IMR-90 (cell line): ENCODE data around the gene CWF19L2. TPM values are rescaled to one million over a fixed set of nuclear protein-coding genes. Genes with fewer than 3 reads are reported as not detected.

ENCODE experiments used
- ATAC-seq: fragments of 200-7000 bp; cut with Tn5 transposase; 2 replicates; pipeline ENCODE4 v1.9.1; 2020; ENCODE audit warnings: low read depth, mild to moderate bottlenecking, moderate library complexity
- BruUV-seq: library from RNA; stranded (reverse); fragments of 400-500 nt; replicated peaks from 2 replicates; lab custom pipeline; 2021; lab: Mats Ljungman, UMichigan
- CTCF ChIA-PET: fragments of 300-600 bp; formaldehyde crosslinking; extraction: SDS; loops from one replicate; lab custom pipeline; 2021; ENCODE audit warnings: antibody characterized with exemption; lab: Yijun Ruan, JAX
- POLR2A ChIA-PET: fragments of 300-600 bp; sonication (Branson Sonifier 250); formaldehyde crosslinking; loops from one replicate; lab custom pipeline; 2022; ENCODE audit warnings: antibody characterized with exemption; ENCODE audit not compliant: unreplicated experiment; lab: Charles Lee
- DNase-seq: peaks from one replicate; pipeline ENCODE4 v3.0.0; 2013
- H2AFZ ChIP-seq: replicated peaks from 2 replicates; pipeline ENCODE3; 2013; ENCODE audit warnings: low read length, mild to moderate bottlenecking; ENCODE audit not compliant: poor library complexity
- H2AK5ac ChIP-seq: 2 replicates; pipeline ENCODE4 v1.6.1; 2013; ENCODE audit warnings: low read depth, low read length, inconsistent platforms
- H2AK9ac ChIP-seq: replicated peaks from 2 replicates; pipeline ENCODE3; 2013; ENCODE audit warnings: mild to moderate bottlenecking, low read depth, low read length, moderate library complexity; ENCODE audit not compliant: poor library complexity
- H2BK120ac ChIP-seq: 2 replicates; pipeline ENCODE4 v1.6.1; 2013; ENCODE audit warnings: low read depth, low read length, inconsistent platforms
- H2BK15ac ChIP-seq: 3 replicates; pipeline ENCODE4 v1.6.1; 2013; ENCODE audit warnings: low read depth, low read length, inconsistent platforms
- H2BK20ac ChIP-seq: 2 replicates; pipeline ENCODE4 v1.6.1; 2013; ENCODE audit warnings: low read depth, mild to moderate bottlenecking, inconsistent platforms, low read length, moderate library complexity
- H2BK5ac ChIP-seq: 2 replicates; pipeline ENCODE4 v1.6.1; 2013; ENCODE audit warnings: mild to moderate bottlenecking, low read depth, low read length, inconsistent platforms; ENCODE audit not compliant: poor library complexity, severe bottlenecking
- H3K14ac ChIP-seq: replicated peaks from 2 replicates; pipeline ENCODE4 v1.6.1; 2013; ENCODE audit warnings: low read depth, low read length, inconsistent platforms
- H3K18ac ChIP-seq: 2 replicates; pipeline ENCODE4 v1.6.1; 2013; ENCODE audit warnings: low read depth, low read length, control low read depth
- H3K23ac ChIP-seq: 2 replicates; pipeline ENCODE4 v1.6.1; 2013; ENCODE audit warnings: low read depth, low read length, inconsistent platforms
- H3K27ac ChIP-seq: 2 replicates; pipeline ENCODE4 v1.5.1; 2013; ENCODE audit warnings: mild to moderate bottlenecking, control low read depth, low read length; ENCODE audit not compliant: insufficient read depth
- H3K27me3 ChIP-seq: 2 replicates; pipeline ENCODE4 v1.6.1; 2013; ENCODE audit warnings: low read length; ENCODE audit not compliant: control insufficient read depth, insufficient read depth
- H3K36me3 ChIP-seq: 2 replicates; pipeline ENCODE4 v1.6.1; 2013; ENCODE audit warnings: low read length, mixed read lengths; ENCODE audit not compliant: control insufficient read depth, insufficient read depth
- H3K4ac ChIP-seq: 2 replicates; pipeline ENCODE4 v1.6.1; 2013; ENCODE audit warnings: low read depth, low read length, inconsistent platforms
- H3K4me1 ChIP-seq: 2 replicates; pipeline ENCODE4 v1.6.1; 2013; ENCODE audit warnings: low read length, mixed read lengths; ENCODE audit not compliant: control insufficient read depth, insufficient read depth
- H3K4me2 ChIP-seq: 2 replicates; pipeline ENCODE4 v1.6.1; 2013; ENCODE audit warnings: low read depth, mild to moderate bottlenecking, control low read depth, low read length, moderate library complexity
- H3K4me3 ChIP-seq: 2 replicates; pipeline ENCODE4 v1.5.1; 2013; ENCODE audit warnings: low read depth, mild to moderate bottlenecking, control low read depth, low read length, moderate library complexity; ENCODE audit not compliant: insufficient read depth
- H3K56ac ChIP-seq: 2 replicates; pipeline ENCODE4 v1.6.1; 2013; ENCODE audit warnings: low read length, inconsistent platforms; ENCODE audit not compliant: insufficient read depth; ENCODE audit errors: extremely low read depth
- H3K79me1 ChIP-seq, 2 experiments: 2 replicates each; pipeline ENCODE4 v1.6.1; 2013; ENCODE audit warnings: low read length in 2 of 2, inconsistent platforms in 1 of 2, low read depth in 1 of 2
- H3K9ac ChIP-seq: 2 replicates; pipeline ENCODE4 v1.6.1; 2013; ENCODE audit warnings: low read depth, low read length, control low read depth
- H3K9me1 ChIP-seq: 2 replicates; pipeline ENCODE4 v1.6.1; 2013; ENCODE audit warnings: low read length, inconsistent platforms; ENCODE audit not compliant: insufficient read depth
- H3K9me3 ChIP-seq: 2 replicates; pipeline ENCODE4 v1.6.1; 2013; ENCODE audit warnings: low read length; ENCODE audit not compliant: control insufficient read depth, insufficient read depth
- H4K20me1 ChIP-seq: 2 replicates; pipeline ENCODE4 v1.6.1; 2013; ENCODE audit warnings: low read length, inconsistent platforms; ENCODE audit not compliant: insufficient read depth
- H4K5ac ChIP-seq: 2 replicates; pipeline ENCODE4 v1.6.1; 2013; ENCODE audit warnings: mild to moderate bottlenecking, low read depth, low read length, control low read depth
- H4K8ac ChIP-seq, 2 experiments: 2 replicates each; pipeline ENCODE4 v1.6.1; 2013; ENCODE audit warnings: low read depth in 2 of 2, low read length in 2 of 2, control low read depth in 1 of 2, inconsistent platforms in 1 of 2
- H4K91ac ChIP-seq: 2 replicates; pipeline ENCODE4 v1.6.1; 2013; ENCODE audit warnings: low read depth, low read length, inconsistent platforms; ENCODE audit not compliant: insufficient read depth
- BHLHE40 ChIP-seq: fragments of 150-350 bp; IDR thresholded peaks from 2 replicates; pipeline ENCODE4 v1.6.1; 2016; ENCODE audit warnings: mild to moderate bottlenecking, low read depth, low read length
- CEBPB ChIP-seq: IDR thresholded peaks from 2 replicates; pipeline ENCODE4 v1.6.1; 2012; ENCODE audit warnings: low read depth, low read length, improper control_type of control experiment
- CHD1 ChIP-seq: IDR thresholded peaks from 2 replicates; pipeline ENCODE4 v1.6.1; 2012; ENCODE audit warnings: low read depth, low read length, improper control_type of control experiment
- CTCF ChIP-seq: conservative IDR thresholded peaks from 2 replicates; pipeline ENCODE4 v1.5.1; 2012; ENCODE audit warnings: mild to moderate bottlenecking, low read depth, low read length, improper control_type of control experiment
- ELK1 ChIP-seq: fragments of 150-350 bp; IDR thresholded peaks from 2 replicates; pipeline ENCODE4 v1.6.1; 2016; ENCODE audit warnings: low read depth, mild to moderate bottlenecking, low read length, moderate library complexity, borderline replicate concordance
- FOS ChIP-seq: fragments of 150-350 bp; IDR thresholded peaks from 2 replicates; pipeline ENCODE4 v1.6.1; 2016; ENCODE audit warnings: low read depth, low read length
- MAFK ChIP-seq: IDR thresholded peaks from 2 replicates; pipeline ENCODE4 v1.6.1; 2012; ENCODE audit warnings: low read depth, low read length, improper control_type of control experiment
- MAZ ChIP-seq: IDR thresholded peaks from 2 replicates; pipeline ENCODE4 v1.6.1; 2012; ENCODE audit warnings: low read depth, mild to moderate bottlenecking, low read length, improper control_type of control experiment, moderate library complexity, borderline replicate concordance
- MXI1 ChIP-seq: IDR thresholded peaks from 2 replicates; pipeline ENCODE4 v1.6.1; 2012; ENCODE audit warnings: low read depth, mild to moderate bottlenecking, low read length, moderate library complexity, borderline replicate concordance
- NFE2L2 ChIP-seq: fragments of 150-350 bp; IDR thresholded peaks from 2 replicates; pipeline ENCODE4 v1.6.1; 2016; ENCODE audit warnings: low read depth, mild to moderate bottlenecking, low read length
- POLR2A ChIP-seq: IDR thresholded peaks from 2 replicates; pipeline ENCODE4 v1.6.1; 2012; ENCODE audit warnings: mild to moderate bottlenecking, low read depth, low read length
- RAD21 ChIP-seq: IDR thresholded peaks from 2 replicates; pipeline ENCODE4 v1.6.1; 2012; ENCODE audit warnings: low read length, improper control_type of control experiment
- RCOR1 ChIP-seq: IDR thresholded peaks from 2 replicates; pipeline ENCODE4 v1.6.1; 2012; ENCODE audit warnings: mild to moderate bottlenecking, low read length, improper control_type of control experiment; ENCODE audit not compliant: insufficient replicate concordance
- RFX5 ChIP-seq: IDR thresholded peaks from 2 replicates; pipeline ENCODE4 v1.8.0; 2012; ENCODE audit warnings: low read depth, mild to moderate bottlenecking, low read length, moderate library complexity
- SMC3 ChIP-seq: fragments of 150-350 bp; IDR thresholded peaks from 2 replicates; pipeline ENCODE4 v1.6.1; 2016; ENCODE audit warnings: low read depth, mild to moderate bottlenecking, antibody characterized with exemption, low read length, moderate library complexity
- USF2 ChIP-seq: fragments of 150-350 bp; IDR thresholded peaks from 2 replicates; pipeline ENCODE4 v1.6.1; 2017; ENCODE audit warnings: mild to moderate bottlenecking, antibody characterized with exemption, low read length, low read depth
- WGBS, 2 experiments: methylation state at CpG; one replicate each; pipeline versions ENCODE4 v1.1.5 to v1.1.7; 2013; ENCODE audit warnings: missing lambda C conversion rate in 2 of 2; ENCODE audit not compliant: insufficient read length in 1 of 2; ENCODE audit errors: extremely low coverage in 2 of 2; 5-methylcytosine and 5-hydroxymethylcytosine counted together
- dilution Hi-C: fragments of 300-500 bp; cut with HindIII; formaldehyde crosslinking; loops from one replicate; pipeline ENCODE4 v1.14.3; 2018; ENCODE audit warnings: low sequenced_read_pairs; ENCODE audit not compliant: unreplicated experiment
- in situ Hi-C: fragments of 300-500 bp; cut with MboI; formaldehyde crosslinking; loops from 3 replicates; pipeline ENCODE4 v1.14.3; 2019; ENCODE audit warnings: low sequenced_read_pairs, inconsistent platforms, mixed read lengths
- intact Hi-C: fragments of 100-400 bp; cut with micrococcal nuclease; formaldehyde crosslinking; loops from 2 replicates; pipeline ENCODE4 v1.10.0; 2022
- polyA plus RNA-seq, 3 experiments: library from polyadenylated mRNA; depleted of rRNA; stranded (reverse); fragments of >200 nt; gene quantifications; 2 replicates each; pipeline ENCODE4 v1.2.3, GENCODE V29; 2012; ENCODE audit warnings: low replicate concordance in 1 of 3
- total RNA-seq: library from RNA; depleted of rRNA; stranded (reverse); fragments of >200 nt; gene quantifications from 2 replicates; pipeline ENCODE4 v1.2.3, GENCODE V29; 2012

Gene CWF19L2
- total and polyA plus RNA-seq, 2 of the 4 experiments (the other 2 are of a cell fraction): 1.7 to 3.8 TPM

- Histone ChIP-seq H4K91ac (no peak overlapping the region), H3K14ac (no peak overlapping the region), H3K4me2 (no peak overlapping the region), H3K36me3 (peaks cover 3% of the 10 kb centered on the region; the same call in 1 of the 2 replicates), H3K27me3 (no peaks in the 10 kb centered on the region), H3K9me3 (no peaks in the 10 kb centered on the region), H2AK9ac (no peak overlapping the region), H3K4me3 (no peak overlapping the region), H2BK15ac (no peak overlapping the region), H4K20me1 (no peaks in the 10 kb centered on the region), H3K4me1 (no peaks in the 10 kb centered on the region), H3K18ac (no peak overlapping the region), H2AFZ (no peak overlapping the region), H2BK5ac (no peak overlapping the region), H4K8ac (no peak overlapping the region), H2BK120ac (no peak overlapping the region), H3K79me1 (no peaks in the 10 kb centered on the region), H3K27ac (no peak overlapping the region), H3K23ac (no peak overlapping the region), H2BK20ac (no peak overlapping the region), H3K4ac (no peak overlapping the region), H3K56ac (no peak overlapping the region), H3K9me1 (no peaks in the 10 kb centered on the region), H4K5ac (no peak overlapping the region), H3K9ac (no peak overlapping the region), H2AK5ac (no peak overlapping the region)
- dilution Hi-C loops: no loop called here
- ChIA-PET POLR2A (no interaction called here), CTCF (no interaction called here)
- in situ Hi-C loops: no loop called here
- ATAC-seq: no peak
- no TSS peak for BruUV-seq
- DNase-seq: no peak
- intact Hi-C loops: no loop called here
- TF ChIP-seq NFE2L2 (no peak), ELK1 (no peak), RFX5 (no peak), FOS (no peak), USF2 (no peak), MAZ (no peak), RAD21 (no peak), MXI1 (no peak), MAFK (no peak), RCOR1 (no peak), BHLHE40 (no peak), POLR2A (no peak), SMC3 (no peak), CEBPB (no peak), CHD1 (no peak), CTCF (no peak)
- WGBS, 2 experiments: no CpG with 5 or more reads among the region's 1 CpG
Measured at GRCh38 chr11:107316426-107316825, 141.2 kb downstream of the CWF19L2 start.
